Bronchial smooth muscle cell (primary cell): ENCODE measurements around the gene SLC5A3. TPM values are rescaled to one million over a fixed set of nuclear protein-coding genes. Genes with fewer than 3 reads are reported as not detected.

Experiments
- total RNA-seq: library from RNA; depleted of rRNA; stranded (reverse); fragments of >200 nt; gene quantifications from 2 replicates; pipeline ENCODE4 v1.2.1, GENCODE V29; 2014

The SLC5A3 gene
- 9.4 and 12.1 TPM in 2 replicates for total RNA-seq

DNA sequence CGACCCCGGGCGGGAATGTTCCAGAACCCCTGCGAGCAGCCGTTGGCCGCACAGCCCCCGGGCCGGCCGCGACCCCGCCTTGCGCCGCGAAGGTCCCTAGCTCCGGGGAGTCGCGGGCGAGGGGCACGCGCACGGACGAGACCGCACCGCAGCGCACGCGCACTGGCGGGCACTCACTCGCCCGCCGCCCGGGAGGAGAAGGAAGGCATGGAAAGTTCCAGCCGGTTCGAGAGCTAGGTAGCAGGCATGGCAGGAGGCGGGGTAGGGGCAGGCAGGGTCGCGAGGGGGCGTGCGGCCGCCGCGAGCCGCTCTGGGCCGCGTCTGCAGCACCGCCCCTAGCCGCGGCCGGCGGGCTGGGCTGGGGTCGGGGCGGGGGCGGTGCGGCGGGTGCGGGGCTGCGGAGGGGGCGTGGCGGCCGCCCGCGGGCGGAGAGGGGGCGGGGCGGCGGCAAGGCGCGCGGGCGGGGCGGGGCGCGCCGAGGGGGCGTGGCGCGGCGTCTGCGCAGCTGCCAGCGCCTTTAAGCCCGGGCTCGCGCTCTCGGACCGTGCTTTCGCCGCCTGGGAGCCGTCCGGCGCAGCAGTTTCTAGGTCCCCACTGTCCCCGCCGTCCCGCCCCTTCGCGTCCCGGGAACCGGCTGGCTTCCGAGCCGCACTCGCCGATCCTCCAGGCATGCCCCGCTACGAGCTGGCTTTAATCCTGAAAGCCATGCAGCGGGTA lies at the start of gene SLC5A3, which contains the start of gene MRPS6:
SLC5A3 (plus strand) TSS at position 547 of the 717 bp plus-strand sequence. CDS start 21,621 bp downstream, outside the sequence.
MRPS6 (plus strand) TSS at position 547 of the 717 bp plus-strand sequence; CDS start at position 670, 123 bp downstream.

Other genes starting within 250 kb of the SLC5A3 start
- 172 and 197 TPM in 2 replicates for gene ATP5PO, start 157.8 kb upstream of the SLC5A3 start, total RNA-seq
- 6.9 and 13.9 TPM in 2 replicates for gene MRPS6, start within 50 bp of the SLC5A3 start, total RNA-seq